Fibroblast of skin of left biceps (primary cell): ENCODE results near the gene NOL4.
"Not testable (repeated sequence)": the region's sequence is repeated elsewhere in the genome, so short reads cannot be mapped to it uniquely, and the experiment has no call there.

ENCODE experiments used
- DNase-seq, 2 experiments: peaks; one replicate each; pipeline ENCODE4 v3.0.0-alpha.2; 2013; ENCODE audit warnings: low read depth in 2 of 2

NOL4 gene

GRCh38 chr18:34224423-34225217, at the start of gene NOL4:
Gene NOL4 (minus strand): TSS chr18:34224913. CDS start chr18:34223253, 1,660 bp downstream.
- no peak for DNase-seq

- not testable (repeated sequence) for DNase-seq
Observed at GRCh38 chr18:34266029-34266428, 41.3 kb upstream of the NOL4 start.

- DNase-seq = no peak
Observed at GRCh38 chr18:34261865-34262780, 37.4 kb upstream of the NOL4 start.

GRCh38 chr18:34258176-34258575, 33.5 kb upstream of the NOL4 start:
- no peak for DNase-seq

GRCh38 chr18:34251919-34252318, 27.2 kb upstream of the NOL4 start:
- DNase-seq = no peak

GRCh38 chr18:34248727-34249126, 24.0 kb upstream of the NOL4 start:
- no peak for DNase-seq

- no peak for DNase-seq
Observed at GRCh38 chr18:34242739-34243138, 18.0 kb upstream of the NOL4 start.

GRCh38 chr18:34233781-34234388, 9.2 kb upstream of the NOL4 start:
- DNase-seq = not testable (repeated sequence)

- no peak for DNase-seq
Observed at GRCh38 chr18:34225218-34225553, 473 bp upstream of the NOL4 start.

GRCh38 chr18:34223893-34224422, 755 bp downstream of the NOL4 start:
- DNase-seq = no peak

- no peak for DNase-seq
Observed at GRCh38 chr18:34223164-34223892, 1.4 kb downstream of the NOL4 start.

GRCh38 chr18:34222307-34223163, 2.2 kb downstream of the NOL4 start:
- no peak for DNase-seq

- DNase-seq = no peak
Observed at GRCh38 chr18:34221971-34222306, 2.8 kb downstream of the NOL4 start.

GRCh38 chr18:34220081-34220815, 4.5 kb downstream of the NOL4 start:
- DNase-seq = no peak

- no peak for DNase-seq
Observed at GRCh38 chr18:34219651-34220050, 5.1 kb downstream of the NOL4 start.

GRCh38 chr18:34212511-34212910, 12.2 kb downstream of the NOL4 start:
- no peak for DNase-seq

- no peak for DNase-seq
Observed at GRCh38 chr18:34207344-34207851, 17.3 kb downstream of the NOL4 start.

- DNase-seq = no peak
Observed at GRCh38 chr18:34203866-34204265, 20.8 kb downstream of the NOL4 start.

- no peak for DNase-seq
Observed at GRCh38 chr18:34196256-34196655, 28.5 kb downstream of the NOL4 start.

- DNase-seq = no peak
Observed at GRCh38 chr18:34194239-34194638, 30.5 kb downstream of the NOL4 start.
